Upper lobe of right lung (tissue), 1 donor: ENCODE measurements around the gene ZNF773. TPM values are rescaled to one million over a fixed set of nuclear protein-coding genes. Genes with fewer than 3 reads are reported as not detected.
A peak's percentile ranks its signal among the peaks of the same experiment; 100 is the strongest.
"Not testable (repeated sequence)": the region's sequence is repeated elsewhere in the genome, so short reads cannot be mapped to it uniquely, and the experiment has no call there.

Experiments used
- ATAC-seq: fragments of 200-7000 bp; cut with Tn5 transposase; one replicate; pipeline ENCODE4 v1.9.1; 2020; ENCODE audit warnings: mild to moderate bottlenecking, moderate library complexity
- DNase-seq: peaks from one replicate; pipeline ENCODE4 v3.0.0-alpha.2; 2020
- H3K27ac ChIP-seq: fragments of 200-600 bp; one replicate; pipeline ENCODE4 v1.8.0; 2022
- H3K27me3 ChIP-seq: fragments of 200-600 bp; one replicate; pipeline ENCODE4 v1.8.0; 2022; ENCODE audit warnings: mild to moderate bottlenecking
- H3K36me3 ChIP-seq: fragments of 200-600 bp; one replicate; pipeline ENCODE4 v1.8.0; 2022
- H3K4me1 ChIP-seq: fragments of 200-600 bp; one replicate; pipeline ENCODE4 v1.8.0; 2022
- H3K4me3 ChIP-seq: fragments of 200-600 bp; one replicate; pipeline ENCODE4 v1.8.0; 2022; ENCODE audit warnings: mild to moderate bottlenecking
- H3K9me3 ChIP-seq: fragments of 200-600 bp; one replicate; pipeline ENCODE4 v1.8.0; 2022
- CTCF ChIP-seq: fragments of 200-600 bp; IDR thresholded peaks from one replicate; pipeline ENCODE4 v1.8.0; 2022; ENCODE audit warnings: antibody characterized with exemption
- intact Hi-C: fragments of 100-400 bp; cut with DNase I; formaldehyde crosslinking; loops from one replicate; pipeline ENCODE4 v1.11.0; 2022
- long read RNA-seq: library from polyadenylated mRNA; unstranded; transcript quantifications from one replicate; pipeline ENCODE4 v2.0.0, GENCODE V29; 2021
- total RNA-seq: library from RNA; stranded (reverse); fragmentation: NEBNext Ultra II Directional; extraction: Animal tissue kit (Norgen Biotek cat#: 25700); gene quantifications from one replicate; pipeline ENCODE4 v1.2.1, GENCODE V29; 2021
- donor health status: DM: no; HTN: yes; CAD: no; lungs with severe emphysema.

ZNF773 gene
- total RNA-seq: 7.1 TPM
- long read RNA-seq, transcript ZNF773-204 (4 exons, 2,019 nt): major isoform, 6 of 10 reads
- long read RNA-seq, partial matches to known transcripts: 0 of 10 reads
- long read RNA-seq, other reads (novel, unspliced or antisense): 1 of 10 reads

- ATAC-seq (peak; percentile 100), DNase-seq (peak; percentile 98)
- H3K27me3 ChIP-seq, H3K36me3 ChIP-seq, H3K9me3 ChIP-seq, intact Hi-C loops, H3K4me1 ChIP-seq: not testable (repeated sequence)
- Histone ChIP-seq H3K4me3 (peak within 1 kb of the TSS; percentile 87), H3K27ac (peak within 1 kb of the TSS; percentile 91)
These were observed at the start of gene ZNF773 for GRCh38 chr19:57499680-57500395. Gene ZNF773, plus strand, starts transcription at chr19:57499938. Its CDS starts 143 bp downstream, at chr19:57500081.

- DNase-seq (no peak), ATAC-seq (no peak)
- H3K36me3 ChIP-seq: no peaks in the 10 kb centered on the region
- intact Hi-C loops: no loop called here
- no peak for TF ChIP-seq CTCF
- no peaks in the 10 kb centered on the region for H3K4me1 ChIP-seq
- H3K9me3 ChIP-seq: peaks cover 6% of the 10 kb centered on the region
- H3K27ac ChIP-seq: no peak overlapping the region
- H3K27me3 ChIP-seq: no peaks in the 10 kb centered on the region
- no peak overlapping the region for H3K4me3 ChIP-seq
These were observed 47.4 kb upstream of the ZNF773 start for GRCh38 chr19:57452307-57452706.

GRCh38 chr19:57465680-57466381 is 33.9 kb upstream of the ZNF773 start:
- H3K4me3 ChIP-seq: no peak overlapping the region

GRCh38 chr19:57466489-57466888 is 33.2 kb upstream of the ZNF773 start:
- ATAC-seq (no peak), DNase-seq (no peak)
- H3K4me3 ChIP-seq: no peak overlapping the region
- no peaks in the 10 kb centered on the region for H3K36me3 ChIP-seq
- no peaks in the 10 kb centered on the region for H3K27me3 ChIP-seq
- TF ChIP-seq CTCF: no peak
- H3K4me1 ChIP-seq: no peaks in the 10 kb centered on the region
- no peak overlapping the region for H3K27ac ChIP-seq
- peaks cover 75% of the 10 kb centered on the region for H3K9me3 ChIP-seq
- intact Hi-C loops: no loop called here

More at GRCh38 chr19:57465680-57466381, 33.9 kb upstream of the ZNF773 start:
- H3K27me3 ChIP-seq: no peaks in the 10 kb centered on the region
- TF ChIP-seq CTCF: peak; percentile 24
- intact Hi-C loops: no loop called here
- peaks cover 68% of the 10 kb centered on the region for H3K9me3 ChIP-seq
- no peaks in the 10 kb centered on the region for H3K4me1 ChIP-seq
- H3K36me3 ChIP-seq: no peaks in the 10 kb centered on the region
- no peak overlapping the region for H3K27ac ChIP-seq
- ATAC-seq: peak; percentile 39
- DNase-seq: no peak

- Histone ChIP-seq H3K9me3 (peaks cover 71% of the 10 kb centered on the region), H3K36me3 (peaks cover 12% of the 10 kb centered on the region), H3K4me1 (no peaks in the 10 kb centered on the region), H3K27ac (no peak overlapping the region), H3K4me3 (no peak overlapping the region), H3K27me3 (no peaks in the 10 kb centered on the region)
- no peak for TF ChIP-seq CTCF
- ATAC-seq (no peak), DNase-seq (no peak)
- intact Hi-C loops: no loop called here
These were observed 26.1 kb upstream of the ZNF773 start for GRCh38 chr19:57473646-57474045.
